NCI-H82 (cell line): Measurements from ENCODE around the gene DHX57.
"Not testable (repeated sequence)": the region's sequence is repeated elsewhere in the genome, so short reads cannot be mapped to it uniquely, and the experiment has no call there.

Source experiments
- DNase-seq: peaks from one replicate; lab custom pipeline; 2025; lab: John Stamatoyannopoulos, UW

DHX57 gene

DNA sequence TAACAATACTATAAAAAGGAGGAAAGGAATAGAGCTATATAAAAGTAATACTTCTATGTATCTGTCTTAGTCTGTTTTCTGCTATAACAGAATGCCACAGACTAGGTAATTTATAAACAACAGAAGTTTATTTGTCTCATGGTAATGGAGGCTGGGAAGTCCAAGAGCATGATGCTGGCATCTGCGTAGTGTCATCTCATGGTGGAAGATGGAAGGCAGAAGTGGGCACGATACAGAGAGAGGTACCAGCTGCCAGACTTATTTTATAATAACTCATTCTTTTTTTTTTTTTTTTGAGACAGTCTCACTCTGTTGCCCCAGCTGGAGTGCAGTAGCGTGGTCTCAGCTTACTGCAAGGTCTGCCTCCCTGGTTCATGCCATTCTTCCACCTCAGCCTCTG is 4.3 kb downstream of the DHX57 start:
- DNase-seq: no peak

DNA sequence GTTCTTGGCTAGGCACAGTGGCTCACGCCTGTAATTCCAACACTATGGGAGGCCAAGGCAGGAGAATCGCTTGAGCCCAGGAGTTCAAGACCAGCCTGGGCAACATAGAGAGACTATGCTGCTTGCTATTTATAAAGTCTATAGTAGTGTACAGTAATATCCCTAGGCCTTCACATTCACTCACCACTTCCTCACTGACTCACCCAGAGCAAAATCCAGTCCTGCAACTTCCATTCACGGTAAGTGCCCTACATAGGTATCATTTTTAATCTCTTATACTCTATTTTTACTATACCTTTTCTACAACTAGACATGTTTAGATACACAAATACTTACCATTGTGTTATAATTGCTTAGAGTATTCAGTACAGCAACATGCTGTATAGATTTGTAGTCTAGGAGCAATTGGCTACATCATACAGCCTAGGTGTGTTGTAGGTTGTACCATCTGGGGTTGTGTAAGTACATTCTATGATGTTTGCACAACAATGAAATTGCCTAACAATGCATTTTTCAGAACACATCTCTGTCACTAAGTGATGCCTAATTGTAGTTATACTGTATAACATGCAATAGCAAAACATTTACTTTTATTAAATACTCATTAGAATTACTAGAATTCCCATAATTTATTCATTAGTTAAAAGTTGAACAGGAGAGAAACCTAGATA is 8.8 kb downstream of the DHX57 start:
- no peak for DNase-seq

DNA sequence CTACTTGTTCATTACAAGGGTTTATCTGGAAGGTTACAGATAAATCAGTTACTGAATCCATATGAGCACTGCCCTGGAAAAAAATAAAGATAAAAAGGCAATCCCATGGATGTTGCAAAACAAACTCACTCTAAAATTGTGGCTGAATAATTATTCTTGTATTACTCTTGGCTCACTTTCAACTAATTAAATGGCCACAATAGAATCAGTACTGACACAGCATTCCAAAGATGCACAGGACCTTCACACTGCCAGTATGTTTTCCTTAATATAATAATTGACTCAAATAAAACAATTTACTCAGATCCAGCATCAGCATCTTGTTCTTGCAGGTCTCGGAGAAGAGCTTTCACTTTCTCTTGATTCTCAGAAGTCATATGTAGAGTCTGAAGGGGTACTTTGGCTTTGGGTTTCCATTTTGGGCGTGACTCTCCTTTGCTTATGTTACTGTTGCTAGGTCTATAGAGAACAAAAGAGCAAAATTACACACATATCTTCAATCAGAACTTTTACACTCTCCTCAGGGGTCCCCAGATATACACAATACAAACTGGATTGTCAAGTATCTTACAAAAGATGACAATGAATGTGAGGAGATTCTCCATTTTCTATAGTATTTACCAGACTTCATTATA is 12.6 kb downstream of the DHX57 start:
- DNase-seq: no peak

DNA sequence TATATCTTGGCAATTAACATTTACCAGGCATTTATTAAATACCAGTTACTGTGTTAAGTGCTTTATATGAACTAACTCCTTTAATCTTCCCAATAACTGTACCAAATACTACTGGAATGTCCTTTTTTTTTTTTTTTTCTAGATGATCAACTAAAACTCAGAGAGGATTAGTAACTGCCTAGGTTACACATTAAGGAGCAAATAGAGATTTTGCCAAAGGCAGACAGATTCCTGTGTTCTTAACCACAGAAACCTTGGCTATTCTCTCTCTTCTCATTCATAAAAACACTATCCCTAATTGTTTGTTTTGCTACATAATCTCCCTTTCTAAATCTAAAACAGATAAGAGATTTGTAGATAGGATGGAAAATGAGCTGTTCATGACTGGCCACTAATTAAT is 13.3 kb downstream of the DHX57 start:
- no peak for DNase-seq

DNA sequence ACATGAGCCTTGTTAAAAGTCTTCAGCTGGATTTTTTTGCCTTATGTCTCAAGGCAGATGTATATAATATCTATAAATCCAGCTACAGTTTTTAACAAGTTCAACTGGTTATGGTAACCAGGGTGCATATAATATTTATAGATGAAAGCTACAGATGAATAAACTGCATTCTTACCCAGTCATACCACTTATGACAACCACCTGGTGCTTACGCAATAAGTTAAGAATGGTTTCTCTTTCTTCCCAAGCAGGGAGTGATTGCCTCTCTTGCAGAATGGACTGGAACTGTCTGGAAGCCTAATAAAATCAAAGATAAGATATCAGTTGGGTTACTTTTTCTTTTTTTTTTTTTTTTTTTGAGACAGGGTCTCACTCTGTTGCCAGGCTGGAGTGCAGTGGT is 19.6 kb downstream of the DHX57 start:
- DNase-seq: no peak

DNA sequence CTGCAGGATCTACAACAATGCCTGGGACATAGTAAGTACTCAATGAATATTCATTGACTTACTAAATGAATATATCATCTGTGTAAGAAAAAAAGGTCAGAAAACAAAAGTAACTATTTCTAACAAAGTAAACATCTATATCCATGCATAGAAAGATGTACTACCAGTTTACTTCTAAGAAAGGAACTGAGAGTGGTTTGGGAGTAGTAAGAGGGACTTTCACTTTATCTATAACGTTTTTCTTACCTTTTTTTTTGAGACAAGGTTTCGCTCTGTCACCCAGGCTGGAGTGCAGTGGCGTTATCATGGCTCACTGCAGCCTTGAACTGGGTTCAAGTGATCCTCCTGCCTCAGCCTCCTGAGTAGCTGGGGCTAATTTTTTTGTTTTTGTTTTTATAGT is 25.7 kb downstream of the DHX57 start:
- no peak for DNase-seq

DNA sequence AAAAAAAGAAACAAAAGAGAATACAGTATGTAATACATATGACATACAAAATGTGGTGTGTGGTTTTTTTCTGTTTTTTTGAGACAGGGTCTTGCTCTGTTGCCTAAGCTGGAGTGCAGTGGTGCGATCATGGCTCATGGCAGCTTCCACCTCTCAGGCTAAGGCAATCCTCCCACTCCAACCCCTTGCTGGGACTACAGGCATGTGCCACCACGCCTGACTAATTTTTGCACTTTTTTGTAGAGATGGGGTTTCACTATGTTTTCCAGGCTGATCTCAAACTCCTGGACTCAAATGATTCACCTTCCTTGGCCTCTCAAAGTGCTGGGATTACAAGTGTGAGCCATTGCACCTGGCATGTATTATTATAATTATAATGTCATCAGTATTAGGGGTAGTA is 38.9 kb downstream of the DHX57 start:
- peak; percentile 52 for DNase-seq

DNA sequence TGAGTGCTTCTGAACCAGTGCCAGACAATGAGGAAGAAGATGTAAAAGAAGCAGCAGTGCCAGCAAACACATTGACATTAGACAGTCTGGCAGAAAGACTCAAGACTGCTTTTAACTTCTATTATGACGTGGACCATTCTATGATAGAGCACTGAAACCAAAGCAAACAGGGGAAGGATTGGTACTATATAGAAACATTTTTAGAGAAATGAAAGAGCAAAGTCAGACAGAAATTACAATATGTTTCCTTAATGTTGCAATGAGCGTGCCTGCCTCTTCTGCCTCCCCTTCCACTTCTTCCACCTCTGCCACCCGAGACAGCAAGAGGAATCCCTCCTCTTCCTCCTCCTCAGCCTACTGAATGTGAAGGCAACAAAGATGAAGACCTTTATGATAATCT is 39.7 kb downstream of the DHX57 start:
- no peak for DNase-seq

DNA sequence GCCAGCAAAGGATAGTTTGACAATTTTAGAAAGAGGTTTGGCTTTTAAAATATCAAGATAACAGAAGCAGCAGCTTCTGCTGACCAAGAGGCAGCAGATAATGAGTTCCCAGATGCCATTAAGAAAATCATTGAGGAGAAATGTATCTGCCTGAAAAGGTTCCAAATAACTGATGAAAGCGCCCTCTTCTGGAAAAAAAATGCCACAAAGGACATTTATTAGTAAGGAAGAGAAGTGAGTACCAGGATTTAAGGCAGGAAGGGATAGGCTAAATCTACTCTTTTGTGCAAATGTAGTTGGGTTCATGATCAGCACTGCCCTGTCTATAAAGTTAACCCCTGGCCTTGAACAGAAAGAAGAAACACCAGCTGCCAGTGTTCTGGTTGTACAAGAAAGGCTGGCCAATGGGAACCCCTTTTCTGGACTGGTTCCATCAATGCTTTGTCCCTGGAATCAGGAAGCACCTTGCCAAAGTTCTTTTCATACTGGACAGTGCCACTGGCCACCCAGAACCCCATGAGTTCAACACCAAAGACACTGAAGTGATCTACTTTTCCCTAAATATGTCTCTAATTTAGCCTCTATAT is 40.6 kb downstream of the DHX57 start:
- peak; percentile 70 for DNase-seq

DNA sequence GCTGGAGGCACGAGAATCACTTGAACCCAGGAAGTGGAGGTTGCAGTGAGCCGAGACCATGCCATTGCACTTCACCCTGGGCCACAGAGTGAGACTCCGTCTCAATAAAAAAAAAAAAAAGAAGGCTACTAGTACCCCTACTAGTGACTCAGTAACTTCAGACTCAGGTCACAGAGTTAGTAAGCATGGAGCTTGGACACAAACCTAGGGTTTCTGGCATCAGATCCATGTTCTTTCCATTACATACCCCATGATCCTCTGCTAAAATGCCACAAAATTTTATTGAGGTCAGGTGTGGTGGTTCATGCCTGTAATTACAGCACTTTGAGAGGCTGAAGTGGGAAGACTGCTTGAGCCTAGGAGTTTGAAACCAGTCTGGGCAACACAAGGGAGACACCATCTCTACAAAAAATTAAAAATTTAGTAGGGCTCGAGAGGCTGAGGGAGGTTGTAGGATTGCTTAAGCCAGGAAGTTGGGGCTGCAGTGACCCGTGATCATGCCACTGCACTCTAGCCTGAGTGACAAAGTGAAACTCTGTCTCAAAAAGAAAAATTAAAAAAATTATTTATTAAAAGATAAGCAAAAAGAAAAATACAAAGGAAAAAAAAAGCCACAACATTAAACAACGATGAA is 45.1 kb downstream of the DHX57 start:
- no peak for DNase-seq

DNA sequence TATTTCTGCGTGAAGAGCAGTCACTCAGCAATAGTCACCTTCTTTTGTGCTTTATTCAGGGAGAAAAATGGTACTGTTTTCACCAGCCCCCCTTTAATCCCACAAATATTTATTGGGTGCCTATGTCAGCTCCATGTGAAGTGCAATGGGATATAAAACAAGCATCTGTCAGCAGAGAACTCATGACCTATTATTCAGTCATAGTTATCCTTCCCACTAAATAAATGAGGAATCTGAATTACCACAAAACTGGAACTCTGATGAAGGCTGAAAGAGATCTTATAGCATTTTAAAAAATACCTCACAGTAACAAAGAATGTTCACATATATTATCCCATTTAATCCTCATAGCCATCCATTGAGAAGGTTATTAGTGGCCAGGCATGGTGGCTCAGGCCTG is 45.8 kb downstream of the DHX57 start:
- DNase-seq: no peak

DNA sequence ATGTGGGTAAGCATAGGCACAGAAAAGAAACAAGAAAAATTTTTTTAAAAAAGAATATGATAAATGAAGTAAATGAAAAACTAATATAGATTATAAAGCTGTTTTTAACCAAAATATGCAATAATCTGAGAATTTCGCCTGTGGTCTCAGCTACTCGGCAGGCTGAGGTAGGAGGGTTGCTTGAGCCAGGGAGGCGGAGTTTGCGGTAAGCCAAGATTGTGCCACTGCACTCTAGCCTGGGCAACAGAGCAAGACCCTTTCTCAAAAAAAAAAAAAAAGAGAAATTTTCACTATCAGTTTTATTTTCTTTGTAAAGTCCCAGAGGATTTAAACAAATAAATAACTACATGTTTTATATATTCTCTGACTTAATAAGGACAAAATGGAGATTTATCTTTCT is 47.3 kb downstream of the DHX57 start:
- no peak for DNase-seq

DNA sequence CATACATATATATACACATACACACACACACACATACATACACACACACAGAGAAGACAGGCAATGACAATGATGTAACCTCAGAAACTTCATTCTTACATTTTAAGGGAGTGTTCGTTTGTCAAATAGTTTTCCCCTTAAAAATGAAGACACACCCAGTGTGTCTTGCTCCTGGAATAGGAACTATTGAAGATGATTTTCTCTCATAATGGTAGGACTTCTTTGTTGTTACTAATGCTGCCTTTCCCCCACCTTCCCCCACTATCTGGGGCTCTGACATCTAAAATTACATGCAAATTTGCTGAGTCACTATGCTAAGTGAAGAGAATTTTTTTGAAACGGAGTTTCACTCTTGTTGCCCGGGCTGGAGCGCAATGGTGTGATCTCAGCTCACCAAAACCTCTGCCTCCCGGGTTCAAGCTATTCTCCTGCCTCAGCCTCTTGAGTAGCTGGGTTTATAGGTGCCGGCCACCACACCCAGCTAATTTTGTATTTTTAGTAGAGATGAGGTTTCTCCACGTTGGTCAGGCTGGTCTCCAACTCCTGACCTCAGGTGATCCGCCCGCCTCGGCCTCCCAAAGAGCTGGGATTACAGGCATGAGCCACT is 48.1 kb downstream of the DHX57 start:
- not testable (repeated sequence) for DNase-seq

DNA sequence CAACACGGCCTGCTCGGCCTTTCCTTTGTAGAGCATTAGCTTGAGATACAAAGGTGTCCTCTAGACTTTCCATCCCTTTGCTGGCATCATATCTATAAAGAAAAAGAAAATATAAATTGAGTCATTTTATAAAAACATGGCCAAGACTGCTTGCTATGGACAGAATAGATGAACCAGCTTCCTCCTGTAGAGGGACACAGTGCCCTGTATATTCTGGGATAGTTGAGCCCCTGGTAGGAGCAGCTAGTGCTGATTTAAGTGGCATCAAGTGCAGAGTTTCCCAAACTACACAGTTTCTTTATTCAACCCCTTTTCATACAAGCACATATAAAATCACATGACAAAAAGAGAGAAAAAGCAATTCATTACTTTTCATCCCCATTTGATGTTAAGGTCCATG is 49.8 kb downstream of the DHX57 start:
- DNase-seq: no peak

DNA sequence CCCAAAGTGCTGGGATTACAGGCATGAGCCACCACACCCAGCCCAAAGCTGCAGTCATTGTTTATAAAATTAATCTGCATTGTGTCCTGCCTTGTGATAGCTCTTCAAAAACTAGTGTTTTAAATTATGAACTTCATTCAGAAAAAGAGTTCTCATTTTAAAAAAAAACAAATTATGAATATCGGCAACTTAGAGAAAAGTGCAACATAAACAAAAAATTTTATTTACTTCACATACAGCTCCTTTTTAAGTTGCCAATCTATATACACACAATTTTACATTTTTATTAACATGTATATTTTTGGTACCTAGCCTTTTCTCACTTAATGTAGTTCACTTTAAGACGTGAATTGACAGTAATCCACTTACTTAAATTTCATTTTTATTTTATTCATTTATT is 50.8 kb downstream of the DHX57 start:
- DNase-seq: no peak

DNA sequence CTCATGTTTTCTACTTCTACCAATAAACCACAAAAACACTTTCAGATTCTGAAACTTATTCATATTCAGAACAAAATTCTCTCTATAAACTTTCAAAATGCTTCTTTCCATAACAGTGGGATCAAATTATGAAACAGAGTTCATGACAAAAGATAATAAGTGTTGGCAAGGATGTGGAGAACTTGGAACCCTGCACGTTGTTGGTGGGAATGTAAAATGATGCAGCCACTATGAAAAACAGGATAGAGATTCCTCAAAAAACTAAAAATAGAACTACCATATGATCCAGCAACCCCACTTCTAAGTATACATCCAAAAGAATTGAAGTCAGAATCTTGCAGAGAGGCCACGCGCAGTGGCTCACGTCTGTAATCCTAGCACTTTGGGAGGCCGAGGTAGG is 52.3 kb downstream of the DHX57 start:
- no peak for DNase-seq

DNA sequence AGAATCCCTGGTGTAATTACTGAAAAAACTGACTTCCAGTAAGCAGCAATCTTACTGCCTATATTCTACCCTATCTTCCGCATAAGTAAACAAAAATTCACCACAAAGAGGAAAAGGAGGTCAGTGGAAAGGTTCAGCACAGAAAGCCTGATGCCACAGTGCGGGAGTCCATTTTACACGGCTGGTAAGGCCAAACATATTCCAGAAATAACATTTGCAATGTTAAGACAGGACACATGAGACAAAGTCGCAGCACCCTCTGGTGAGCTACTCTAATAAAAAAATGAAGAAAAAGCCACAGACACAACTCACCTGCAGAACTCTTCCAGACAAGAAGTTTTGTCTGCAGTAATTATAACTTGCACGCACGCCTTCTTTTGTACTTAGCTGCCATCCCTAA is 57.2 kb downstream of the DHX57 start:
- DNase-seq: no peak

DNA sequence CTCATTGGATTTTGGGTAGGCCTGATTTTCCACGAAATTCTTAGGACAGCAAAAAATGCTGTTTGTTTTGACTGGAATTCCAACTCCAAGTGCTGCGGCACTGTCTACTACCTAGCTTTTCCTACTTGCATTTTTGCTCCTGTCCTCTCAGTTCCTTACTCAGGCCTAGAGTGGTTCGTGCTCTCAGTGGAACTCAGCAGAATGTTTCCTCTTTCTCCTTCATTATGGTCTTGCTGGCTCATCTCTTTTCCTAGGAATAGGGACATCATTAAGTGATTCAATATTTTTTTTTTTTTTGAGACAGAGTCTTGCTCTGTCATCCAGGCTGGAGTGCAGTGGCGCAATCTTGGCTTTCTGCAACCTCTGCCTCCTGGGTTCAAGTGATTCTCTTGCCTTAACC is 59.8 kb downstream of the DHX57 start:
- no peak for DNase-seq

DNA sequence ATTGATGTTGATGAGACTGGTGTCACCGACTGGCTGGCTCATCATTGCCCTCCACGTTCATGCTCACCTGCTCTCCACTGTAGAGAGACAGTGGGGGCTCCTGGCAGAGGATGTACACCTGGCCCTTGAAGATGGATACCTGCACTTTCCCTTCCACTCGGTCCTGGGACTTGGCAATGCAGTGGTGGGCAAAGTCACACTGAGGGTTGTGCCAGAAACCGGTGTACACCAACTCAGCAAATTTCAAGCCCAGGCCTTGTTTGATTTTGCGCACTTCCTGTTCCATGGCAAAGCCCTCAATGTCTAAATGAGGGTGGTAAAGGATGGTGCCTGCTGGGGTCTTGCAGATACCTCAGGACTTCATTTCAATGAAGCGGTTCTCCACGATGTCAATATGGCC is 65.2 kb downstream of the DHX57 start:
- DNase-seq: no peak

DNA sequence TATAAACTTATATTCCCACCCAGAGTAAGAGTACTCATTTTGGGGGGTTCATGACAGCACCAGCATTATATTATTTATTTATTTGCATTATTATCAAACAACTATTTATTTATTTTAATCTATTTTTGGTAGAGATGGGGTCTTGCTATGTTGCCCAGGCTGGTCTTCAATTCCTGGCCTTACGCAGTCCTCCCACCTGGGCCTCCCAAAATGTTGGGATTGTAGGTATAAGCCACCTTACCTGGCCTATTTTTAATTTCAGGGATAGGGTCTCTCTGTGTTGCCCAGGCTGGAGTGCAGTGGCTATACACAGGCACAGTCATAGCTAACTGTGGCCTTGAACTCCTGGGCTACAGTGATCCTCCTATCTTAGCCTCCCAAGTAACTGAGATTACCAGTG is 67.1 kb downstream of the DHX57 start:
- no peak for DNase-seq

DNA sequence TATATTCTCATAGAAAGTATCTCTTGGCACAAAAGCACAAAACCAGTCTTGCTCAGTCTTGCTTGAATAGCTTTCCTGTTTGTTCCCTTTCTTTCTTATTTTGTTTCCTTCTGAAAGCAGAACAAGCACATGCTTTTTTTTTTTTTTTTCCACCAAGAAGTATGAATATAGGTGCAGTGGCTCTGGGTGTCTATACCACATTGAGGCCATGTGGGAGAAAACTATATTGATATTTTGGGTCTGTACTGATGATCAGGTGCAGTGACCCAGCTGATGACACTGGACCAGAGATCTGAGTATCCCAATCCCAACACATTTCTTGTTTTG is 69.0 kb downstream of the DHX57 start:
- no peak for DNase-seq

DNA sequence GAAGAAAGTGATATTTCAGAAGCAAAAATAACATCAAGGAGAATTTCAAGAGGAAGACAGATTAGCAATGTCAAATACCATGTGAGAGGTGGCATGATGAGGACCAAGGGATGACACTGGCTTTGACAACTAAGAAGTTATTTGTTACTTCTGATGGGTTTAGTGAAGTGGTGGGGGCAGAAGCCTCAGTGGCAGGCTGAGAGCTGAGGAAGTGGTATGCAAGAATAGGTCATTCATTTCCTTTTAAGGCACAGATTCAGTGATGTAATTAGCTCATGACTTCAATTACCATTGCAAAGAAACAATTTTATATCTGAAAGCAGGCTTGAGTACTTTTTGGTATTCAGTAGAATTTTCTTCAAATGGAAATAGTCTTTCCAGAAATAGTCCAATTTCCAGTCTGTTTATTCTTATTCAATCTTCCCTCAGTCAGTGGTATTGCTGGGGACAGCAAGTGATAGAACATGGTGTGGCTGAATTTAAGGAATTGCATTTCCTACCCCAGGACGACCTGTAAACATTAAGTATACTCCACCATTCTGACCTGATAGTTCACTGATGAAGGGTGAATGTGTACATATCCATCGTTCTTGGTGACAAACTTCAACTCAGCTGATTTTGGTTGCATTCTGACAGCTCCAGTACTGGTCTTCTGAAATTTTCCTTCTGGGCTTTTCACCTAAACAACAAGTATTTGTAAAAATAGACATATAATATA is 69.6 kb downstream of the DHX57 start:
- no peak for DNase-seq
